Kidney (tissue), 14 donors: Measurements from ENCODE around the gene MAPK6. TPM values are rescaled to one million over a fixed set of nuclear protein-coding genes. Genes with fewer than 3 reads are reported as not detected.

ENCODE experiments used
- DNase-seq, 5 donors: peaks; one replicate each; pipeline ENCODE4 v3.0.0-alpha.2; 2013 to 2020
- FAIRE-seq: peaks from 2 replicates; lab custom pipeline; 2012; peaks lifted over from hg19 to GRCh38; lab: Jason Lieb, UNC
- H3K27ac ChIP-seq, 2 donors: one replicate each; pipeline ENCODE4 v1.7.0; 2013; ENCODE audit warnings: low read depth in 2 of 2, low read length in 2 of 2, inconsistent platforms in 1 of 2
- H3K27me3 ChIP-seq: one replicate; pipeline ENCODE4 v1.7.1; 2013; ENCODE audit warnings: low read length, inconsistent platforms; ENCODE audit not compliant: control insufficient read depth, insufficient read depth
- H3K36me3 ChIP-seq, 3 donors: one replicate each; pipeline versions ENCODE4 v1.7.0 to v1.7.1; 2013; ENCODE audit warnings: low read length in 3 of 3, control low read depth in 1 of 3, inconsistent platforms in 1 of 3; ENCODE audit not compliant: insufficient read depth in 3 of 3, control insufficient read depth in 2 of 3
- H3K4me1 ChIP-seq, 3 donors: one replicate each; pipeline versions ENCODE4 v1.7.0 to v1.7.1; 2013; ENCODE audit warnings: low read length in 3 of 3, inconsistent platforms in 1 of 3, low read depth in 1 of 3; ENCODE audit not compliant: control insufficient read depth in 2 of 3, insufficient read depth in 2 of 3
- H3K4me3 ChIP-seq, 3 donors: one replicate each; pipeline versions ENCODE4 v1.7.0 to v1.8.1; 2013; ENCODE audit warnings: low read length in 3 of 3, control low read depth in 1 of 3, inconsistent platforms in 1 of 3
- H3K9ac ChIP-seq, 3 donors: one replicate each; pipeline versions ENCODE4 v1.7.0 to v1.7.1; 2013; ENCODE audit warnings: low read length in 3 of 3, control low read depth in 1 of 3, inconsistent platforms in 1 of 3
- H3K9me3 ChIP-seq, 3 donors: one replicate each; pipeline versions ENCODE4 v1.7.0 to v1.7.1; 2013; ENCODE audit warnings: low read length in 3 of 3, control low read depth in 1 of 3, inconsistent platforms in 1 of 3; ENCODE audit not compliant: control insufficient read depth in 2 of 3, insufficient read depth in 1 of 3
- CTCF ChIP-seq: IDR thresholded peaks from 3 replicates; pipeline ENCODE4 v1.5.1; 2012; ENCODE audit warnings: mild to moderate bottlenecking, moderate library complexity, borderline replicate concordance; ENCODE audit not compliant: insufficient read depth; ENCODE audit errors: extremely low read depth
- intact Hi-C: fragments of 100-400 bp; cut with DNase I; formaldehyde crosslinking; loops from one replicate; pipeline ENCODE4 v1.11.1; 2022
- polyA plus RNA-seq: library from polyadenylated mRNA; stranded (reverse); fragments of 350-450 nt; fragmentation: Illumina TruSeq; extraction: RNeasy Lipid Tissue Mini Kit (QIAGEN cat#74804); gene quantifications from one replicate; pipeline ENCODE4 v1.2.3, GENCODE V29; 2014; ENCODE audit warnings: low read depth, low replicate concordance; ENCODE audit not compliant: insufficient read depth
- total RNA-seq: library from RNA; stranded (reverse); fragmentation: NEBNext Ultra II Directional; extraction: Animal tissue kit (Norgen Biotek cat#: 25700); gene quantifications from one replicate; pipeline ENCODE4 v1.2.1, GENCODE V29; 2021
- donor health status: control.
- donor health status: control.
- donor health status: control.
- donor health status: control.
- donor health status: control.
- donor health status: DM: yes; HTN: yes; CAD: no.
- donor health status: Normal renal cell carcinoma (clear cell type).

The MAPK6 gene
- total and polyA plus RNA-seq, 2 donors from 2014 or later = 6.5 to 22.9 TPM

GRCh38 chr15:52056001-52056400 is 37.0 kb downstream of the MAPK6 start:
- no peak for TF ChIP-seq CTCF

GRCh38 chr15:52056496-52056895 is 37.5 kb downstream of the MAPK6 start:
- Histone ChIP-seq H3K4me1 (no peaks in the 10 kb centered on the region), H3K27me3 (no peaks in the 10 kb centered on the region), H3K9ac (no peak overlapping the region), H3K4me3 (no peak overlapping the region), H3K27ac (no peak overlapping the region), H3K36me3 (peaks cover 19 to 36% (median 20%) of the 10 kb centered on the region in 3 donors), H3K9me3 (no peaks in the 10 kb centered on the region)
- TF ChIP-seq CTCF = no peak
- FAIRE-seq (no peak), DNase-seq (no peak)
- intact Hi-C loops = no loop called here

More at GRCh38 chr15:52056001-52056400, 37.0 kb downstream of the MAPK6 start:
- Histone ChIP-seq H3K27ac (no peak overlapping the region), H3K36me3 (peaks cover 18 to 36% (median 19%) of the 10 kb centered on the region in 3 donors), H3K4me3 (no peak overlapping the region), H3K9me3 (no peaks in the 10 kb centered on the region), H3K4me1 (no peaks in the 10 kb centered on the region), H3K27me3 (no peaks in the 10 kb centered on the region), H3K9ac (no peak overlapping the region)
- no peak for DNase-seq
- intact Hi-C loops = no loop called here
- FAIRE-seq = no peak

- intact Hi-C loops = no loop called here
- no peak for FAIRE-seq
- H3K4me3 ChIP-seq = no peak overlapping the region
- no peak overlapping the region for H3K9ac ChIP-seq
- no peak for TF ChIP-seq CTCF
- H3K4me1 ChIP-seq = no peaks in the 10 kb centered on the region
- no peak overlapping the region for H3K27ac ChIP-seq
- no peaks in the 10 kb centered on the region for H3K9me3 ChIP-seq
- H3K27me3 ChIP-seq = no peaks in the 10 kb centered on the region
- DNase-seq = no peak
- peaks cover 13 to 36% (median 19%) of the 10 kb centered on the region in 3 donors for H3K36me3 ChIP-seq
Observed at GRCh38 chr15:52057996-52058395, 39.0 kb downstream of the MAPK6 start.

- intact Hi-C loops = no loop called here
- Histone ChIP-seq H3K36me3 (peaks cover 13 to 38% (median 19%) of the 10 kb centered on the region in 3 donors), H3K9me3 (no peaks in the 10 kb centered on the region), H3K9ac (no peak overlapping the region), H3K4me3 (no peak overlapping the region), H3K27me3 (no peaks in the 10 kb centered on the region), H3K4me1 (no peaks in the 10 kb centered on the region), H3K27ac (no peak overlapping the region)
- FAIRE-seq (no peak), DNase-seq (no peak)
- TF ChIP-seq CTCF = no peak
Observed at GRCh38 chr15:52060501-52060900, 41.5 kb downstream of the MAPK6 start.
